H1 (cell line): ENCODE results near the gene MBOAT2. TPM values are rescaled to one million over a fixed set of nuclear protein-coding genes. Genes with fewer than 3 reads are reported as not detected.
A peak's percentile ranks its signal among the peaks of the same experiment; 100 is the strongest.
"Not testable (repeated sequence)": the region's sequence is repeated elsewhere in the genome, so short reads cannot be mapped to it uniquely, and the experiment has no call there.

ENCODE experiments used
- CTCF ChIA-PET: fragments of 300-600 bp; sonication (Branson Sonifier 250); formaldehyde crosslinking; loops from one replicate; lab custom pipeline; 2021; ENCODE audit not compliant: partially characterized antibody; lab: Charles Lee
- POLR2A ChIA-PET: fragments of 300-600 bp; sonication (Branson Sonifier 250); formaldehyde crosslinking; loops from one replicate; lab custom pipeline; 2021; ENCODE audit warnings: inconsistent platforms; ENCODE audit not compliant: partially characterized antibody; lab: Charles Lee
- DNase-seq, 2 experiments: peaks; one replicate each; pipeline versions ENCODE4 v3.0.0 to v3.0.0-alpha.2; 2010 to 2022; ENCODE audit warnings: low spot score in 2 of 2, low read depth in 1 of 2, mixed read lengths in 1 of 2
- FAIRE-seq: peaks from 2 replicates; lab custom pipeline; 2011; peaks lifted over from hg19 to GRCh38; lab: Jason Lieb, UNC
- H2AFZ ChIP-seq: 2 replicates; pipeline ENCODE4 v1.8.1; 2012; ENCODE audit warnings: low read length, inconsistent platforms
- H2AK5ac ChIP-seq: 2 replicates; pipeline ENCODE4 v1.6.1; 2013; ENCODE audit warnings: low read depth, low read length
- H2BK120ac ChIP-seq: replicated peaks from 2 replicates; pipeline ENCODE3; 2013; ENCODE audit warnings: low read depth, low read length, inconsistent platforms
- H2BK12ac ChIP-seq: 2 replicates; pipeline ENCODE4 v1.6.1; 2013; ENCODE audit warnings: low read depth, low read length
- H2BK15ac ChIP-seq: 2 replicates; pipeline ENCODE4 v1.6.1; 2013; ENCODE audit warnings: low read length
- H2BK20ac ChIP-seq: 2 replicates; pipeline ENCODE4 v1.6.1; 2013; ENCODE audit warnings: low read length
- H2BK5ac ChIP-seq: 2 replicates; pipeline ENCODE4 v1.6.1; 2013; ENCODE audit warnings: low read depth, low read length
- H3K14ac ChIP-seq: 2 replicates; pipeline ENCODE4 v1.6.1; 2013; ENCODE audit warnings: inconsistent platforms; ENCODE audit not compliant: insufficient read length
- H3K18ac ChIP-seq: 2 replicates; pipeline ENCODE4 v1.6.1; 2013; ENCODE audit warnings: low read length; ENCODE audit errors: extremely low read depth
- H3K23ac ChIP-seq: 2 replicates; pipeline ENCODE4 v1.6.1; 2013; ENCODE audit warnings: inconsistent platforms; ENCODE audit not compliant: insufficient read length
- H3K23me2 ChIP-seq: 2 replicates; pipeline ENCODE4 v1.6.1; 2013; ENCODE audit warnings: low read depth, low read length
- H3K27ac ChIP-seq: 2 replicates; pipeline ENCODE4 v1.6.1; 2011; ENCODE audit warnings: low read depth, low read length, inconsistent platforms
- H3K27me3 ChIP-seq, 4 experiments: replicated peaks in 1 of 4; 1 replicate in 1 of 4; 2 replicates in 3 of 4; pipeline versions ENCODE4 v1.6.1 to v1.8.1; 2011 to 2013; ENCODE audit warnings: low read length in 3 of 4, mild to moderate bottlenecking in 3 of 4, inconsistent platforms in 2 of 4, mixed read lengths in 2 of 4, moderate library complexity in 1 of 4; ENCODE audit not compliant: control insufficient read depth in 3 of 4, insufficient read depth in 3 of 4; ENCODE audit errors: extremely low read depth in 1 of 4
- H3K36me3 ChIP-seq, 4 experiments: 2 replicates each; pipeline versions ENCODE4 v1.6.1 to v1.8.1; 2011 to 2013; ENCODE audit warnings: mild to moderate bottlenecking in 4 of 4, low read length in 3 of 4, moderate library complexity in 2 of 4, control low read depth in 1 of 4, inconsistent platforms in 1 of 4; ENCODE audit not compliant: insufficient read depth in 4 of 4, control insufficient read depth in 2 of 4
- H3K4ac ChIP-seq: replicated peaks from 2 replicates; pipeline ENCODE3; 2013; ENCODE audit warnings: low read length, low read depth, mixed read lengths, inconsistent platforms; ENCODE audit not compliant: insufficient read length
- H3K4me1 ChIP-seq, 4 experiments: replicated peaks in 1 of 4; 1 replicate in 1 of 4; 2 replicates in 3 of 4; pipeline versions ENCODE4 v1.6.1 to v1.8.1; 2011 to 2013; ENCODE audit warnings: low read length in 3 of 4, inconsistent platforms in 2 of 4, mixed read lengths in 1 of 4; ENCODE audit not compliant: insufficient read depth in 4 of 4, control insufficient read depth in 3 of 4
- H3K4me2 ChIP-seq, 2 experiments: 2 replicates each; pipeline versions ENCODE4 v1.6.1 to v1.8.1; 2011 to 2013; ENCODE audit warnings: low read depth in 2 of 2, low read length in 2 of 2, control low read depth in 1 of 2, inconsistent platforms in 1 of 2, mild to moderate bottlenecking in 1 of 2; ENCODE audit not compliant: insufficient read depth in 1 of 2
- H3K4me3 ChIP-seq, 4 experiments: fragments of 200-600, 300-600 bp in 1 of 4; sonication (generic), shearing (Covaris generic), sonication (Bioruptor Twin) in 1 of 4; 2 replicates each; pipeline versions ENCODE4 v1.5.1 to v1.8.1; 2011 to 2016; ENCODE audit warnings: low read length in 4 of 4, low read depth in 3 of 4, control low read depth in 2 of 4, inconsistent platforms in 2 of 4, mild to moderate bottlenecking in 2 of 4, mixed read lengths in 1 of 4, moderate library complexity in 1 of 4; ENCODE audit not compliant: insufficient read depth in 2 of 4; ENCODE audit errors: extremely low read depth in 1 of 4
- H3K56ac ChIP-seq: replicated peaks from 2 replicates; pipeline ENCODE3; 2013; ENCODE audit warnings: low read depth, mild to moderate bottlenecking, mixed read lengths, low read length, inconsistent platforms; ENCODE audit not compliant: insufficient read length
- H3K79me1 ChIP-seq: 2 replicates; pipeline ENCODE4 v1.6.1; 2013; ENCODE audit warnings: low read depth, low read length, control low read depth
- H3K79me2 ChIP-seq, 2 experiments: 2 replicates each; pipeline versions ENCODE4 v1.6.1 to v1.8.1; 2012 to 2013; ENCODE audit warnings: low read length in 2 of 2, mild to moderate bottlenecking in 2 of 2, inconsistent platforms in 1 of 2; ENCODE audit not compliant: insufficient read depth in 2 of 2, control insufficient read depth in 1 of 2
- H3K9ac ChIP-seq, 4 experiments: replicated peaks in 1 of 4; 1 replicate in 1 of 4; 2 replicates in 3 of 4; pipeline versions ENCODE4 v1.6.1 to v1.8.1; 2011 to 2013; ENCODE audit warnings: low read depth in 3 of 4, low read length in 3 of 4, control low read depth in 2 of 4, mild to moderate bottlenecking in 2 of 4, moderate library complexity in 2 of 4, inconsistent platforms in 1 of 4; ENCODE audit errors: extremely low read depth in 1 of 4
- H3K9me3 ChIP-seq, 2 experiments: 2 replicates each; pipeline versions ENCODE4 v1.6.1 to v1.8.1; 2012 to 2013; ENCODE audit warnings: mild to moderate bottlenecking in 2 of 2, moderate library complexity in 2 of 2, control low read depth in 1 of 2, inconsistent platforms in 1 of 2, low read depth in 1 of 2, low read length in 1 of 2, mixed read lengths in 1 of 2; ENCODE audit not compliant: insufficient read depth in 2 of 2
- H4K20me1 ChIP-seq, 2 experiments: replicated peaks in 1 of 2; 2 replicates each; pipeline versions ENCODE3 to v1.8.1; 2011 to 2013; ENCODE audit warnings: inconsistent platforms in 2 of 2, low read length in 2 of 2, mild to moderate bottlenecking in 1 of 2; ENCODE audit not compliant: insufficient read depth in 2 of 2, control insufficient read depth in 1 of 2
- H4K5ac ChIP-seq: 2 replicates; pipeline ENCODE4 v1.6.1; 2013; ENCODE audit warnings: low read length, low read depth, mixed read lengths, inconsistent platforms; ENCODE audit not compliant: insufficient read length
- H4K8ac ChIP-seq: 2 replicates; pipeline ENCODE4 v1.8.0; 2013; ENCODE audit warnings: mild to moderate bottlenecking, moderate library complexity, low read length, inconsistent platforms; ENCODE audit not compliant: insufficient read depth; ENCODE audit errors: extremely low read depth
- H4K91ac ChIP-seq: replicated peaks from 2 replicates; pipeline ENCODE3; 2013; ENCODE audit warnings: low read length, mixed read lengths, inconsistent platforms; ENCODE audit not compliant: insufficient read length
- WGBS, 2 experiments: shearing (Covaris generic) in 1 of 2; methylation state at CpG; one replicate each; pipeline versions ENCODE4 v1.1.6 to v1.1.7; 2013 to 2015; ENCODE audit warnings: low lambda C conversion rate in 2 of 2, mixed read lengths in 2 of 2, inconsistent platforms in 1 of 2, low coverage in 1 of 2, missing lambda C conversion rate in 1 of 2; ENCODE audit not compliant: insufficient replicate concordance in 2 of 2, insufficient coverage in 1 of 2, insufficient read length in 1 of 2; ENCODE audit errors: extremely low coverage in 1 of 2, missing lambda C conversion rate in 1 of 2; 5-methylcytosine and 5-hydroxymethylcytosine counted together
- polyA plus RNA-seq, 7 experiments: library from polyadenylated mRNA; depleted of rRNA in 3 of 7; stranded (reverse) in 5 of 7; unstranded in 2 of 7; fragments of >200 nt in 5 of 7; fragments of 200-250 nt in 2 of 7; gene quantifications; 1 replicate in 5 of 7; 2 replicates in 1 of 7; 4 replicates in 1 of 7; pipeline versions ENCODE4 v1.2.1 to v1.2.3, GENCODE V29; 2011 to 2013; ENCODE audit warnings: missing spikeins in 2 of 7, mixed read lengths in 2 of 7
- total RNA-seq: library from RNA; stranded (reverse); fragmentation: NEBNext Ultra II Directional; extraction: Animal tissue kit (Norgen Biotek cat#: 25700); gene quantifications from 2 replicates; pipeline ENCODE4 v1.2.1, GENCODE V29; 2021
- TF ChIP-seq, protein P1 (sequence below), 3 experiments: IDR thresholded peaks; 1 replicate in 2 of 3; 2 replicates in 1 of 3; pipeline versions ENCODE4 v1.5.1 to v1.6.1; 2011; ENCODE audit warnings: low read length in 3 of 3, mild to moderate bottlenecking in 3 of 3, inconsistent platforms in 2 of 3, low read depth in 1 of 3, moderate library complexity in 1 of 3; ENCODE audit not compliant: insufficient read depth in 1 of 3; ENCODE audit errors: control extremely low read depth in 1 of 3

The MBOAT2 gene
- total and polyA plus RNA-seq, 2 of the 8 experiments (the other 6 are each of a cell fraction or from before 2014, with no cell fraction given) = 11.2 to 23.4 TPM

DNA sequence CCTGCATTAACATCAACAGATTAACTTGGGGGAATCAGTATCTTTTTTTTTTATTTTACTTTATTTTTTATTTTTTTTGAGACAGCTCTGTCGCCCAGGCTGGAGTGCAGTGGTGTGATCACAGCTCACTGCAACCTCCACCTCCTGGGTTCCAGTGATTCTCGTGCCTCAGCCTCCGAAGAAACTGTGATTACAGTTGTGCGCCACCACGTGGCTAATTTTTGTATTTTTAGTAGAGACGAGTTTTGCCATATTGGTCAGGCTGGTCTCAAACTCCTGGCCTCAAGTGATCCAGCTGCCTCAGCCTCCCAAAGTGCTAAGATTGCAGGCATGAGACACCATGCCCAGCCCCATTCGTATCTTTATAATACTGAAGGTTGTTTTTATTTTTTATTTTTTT is 99.6 kb downstream of the MBOAT2 start:
- H3K4ac ChIP-seq, H3K36me3 ChIP-seq, H3K9me3 ChIP-seq, H2BK20ac ChIP-seq, H3K56ac ChIP-seq, H2BK15ac ChIP-seq, POLR2A ChIA-PET, H3K23me2 ChIP-seq, H4K8ac ChIP-seq, H3K14ac ChIP-seq, H3K9ac ChIP-seq, H3K27me3 ChIP-seq, DNase-seq, H2BK120ac ChIP-seq, H3K4me1 ChIP-seq, H3K79me1 ChIP-seq, H4K91ac ChIP-seq, H2AK5ac ChIP-seq, H2BK12ac ChIP-seq, H3K4me2 ChIP-seq, H4K5ac ChIP-seq, H3K18ac ChIP-seq, H3K27ac ChIP-seq, H3K23ac ChIP-seq, H3K4me3 ChIP-seq, H4K20me1 ChIP-seq, H2AFZ ChIP-seq, H2BK5ac ChIP-seq, H3K79me2 ChIP-seq, FAIRE-seq: not testable (repeated sequence)
- TF ChIP-seq, protein P1, sequence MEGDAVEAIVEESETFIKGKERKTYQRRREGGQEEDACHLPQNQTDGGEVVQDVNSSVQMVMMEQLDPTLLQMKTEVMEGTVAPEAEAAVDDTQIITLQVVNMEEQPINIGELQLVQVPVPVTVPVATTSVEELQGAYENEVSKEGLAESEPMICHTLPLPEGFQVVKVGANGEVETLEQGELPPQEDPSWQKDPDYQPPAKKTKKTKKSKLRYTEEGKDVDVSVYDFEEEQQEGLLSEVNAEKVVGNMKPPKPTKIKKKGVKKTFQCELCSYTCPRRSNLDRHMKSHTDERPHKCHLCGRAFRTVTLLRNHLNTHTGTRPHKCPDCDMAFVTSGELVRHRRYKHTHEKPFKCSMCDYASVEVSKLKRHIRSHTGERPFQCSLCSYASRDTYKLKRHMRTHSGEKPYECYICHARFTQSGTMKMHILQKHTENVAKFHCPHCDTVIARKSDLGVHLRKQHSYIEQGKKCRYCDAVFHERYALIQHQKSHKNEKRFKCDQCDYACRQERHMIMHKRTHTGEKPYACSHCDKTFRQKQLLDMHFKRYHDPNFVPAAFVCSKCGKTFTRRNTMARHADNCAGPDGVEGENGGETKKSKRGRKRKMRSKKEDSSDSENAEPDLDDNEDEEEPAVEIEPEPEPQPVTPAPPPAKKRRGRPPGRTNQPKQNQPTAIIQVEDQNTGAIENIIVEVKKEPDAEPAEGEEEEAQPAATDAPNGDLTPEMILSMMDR (IDR thresholded peaks at IDR 0.05; ENCODE audit: control extremely low read depth in 1 of 3, insufficient read depth in 1 of 3, low read depth in 1 of 3, low read length in 3 of 3) = 0 out of 4 replicates have a peak, but pooled peaks of 1 of the 3 experiments have one; percentile 7
- CTCF ChIA-PET = interaction anchor here (0.7 to 2.3 kb wide), 12 partner anchors 9 to 225 kb away, joined by 3 to 10 read pairs (median 4); no protein-coding TSS in a partner anchor
- WGBS, 2 experiments = 96% methylated on average over 7 of the region's 7 CpGs; no CpG with 5 or more reads in 1 of the 2 experiments
